ENCODE results near the gene PRG2.

GRCh38 chr11:57424792-57425564 is 34.5 kb upstream of the PRG2 start:
- TF ChIP-seq POLR2A (IDR thresholded peaks at IDR 0.05) (peak in 1 of 2 donors; percentile 15), CTCF (IDR thresholded peaks at IDR 0.05) (no peak)
